Neural progenitor cell (in vitro differentiated cells): ENCODE results near the gene DAP.

ENCODE experiments used
- EZH2 ChIP-seq: fragments of 200-600 bp; sonication (generic); IDR thresholded peaks from 2 replicates; pipeline ENCODE4 v1.6.1; 2017; ENCODE audit warnings: antibody characterized with exemption, mild to moderate bottlenecking, moderate library complexity
- TF ChIP-seq, protein P1 (sequence below): fragments of 200-600 bp; sonication (generic); IDR thresholded peaks from 2 replicates; pipeline ENCODE4 v1.5.1; 2017; ENCODE audit warnings: antibody characterized with exemption, mild to moderate bottlenecking

DNA sequence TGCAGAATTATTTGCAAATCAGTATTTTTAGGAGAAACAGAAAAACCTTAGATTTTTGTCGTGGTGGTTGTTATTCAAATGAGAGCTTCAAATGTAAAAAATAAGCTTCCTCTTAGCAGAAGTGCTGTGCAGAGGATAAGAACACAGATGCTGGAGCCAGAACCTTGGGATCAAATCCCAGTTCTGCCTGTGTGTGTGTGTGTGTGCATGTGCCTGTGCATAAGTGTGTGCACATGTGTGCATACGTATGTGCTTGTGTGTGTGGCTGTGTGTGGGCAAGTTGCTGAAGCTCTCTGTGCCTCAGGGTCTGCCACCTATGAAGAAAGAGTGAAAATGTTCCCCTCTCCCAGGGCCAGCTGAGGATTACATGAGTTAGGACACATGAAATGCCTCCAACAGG lies 8.6 kb downstream of the DAP start:
- TF ChIP-seq, protein P1, sequence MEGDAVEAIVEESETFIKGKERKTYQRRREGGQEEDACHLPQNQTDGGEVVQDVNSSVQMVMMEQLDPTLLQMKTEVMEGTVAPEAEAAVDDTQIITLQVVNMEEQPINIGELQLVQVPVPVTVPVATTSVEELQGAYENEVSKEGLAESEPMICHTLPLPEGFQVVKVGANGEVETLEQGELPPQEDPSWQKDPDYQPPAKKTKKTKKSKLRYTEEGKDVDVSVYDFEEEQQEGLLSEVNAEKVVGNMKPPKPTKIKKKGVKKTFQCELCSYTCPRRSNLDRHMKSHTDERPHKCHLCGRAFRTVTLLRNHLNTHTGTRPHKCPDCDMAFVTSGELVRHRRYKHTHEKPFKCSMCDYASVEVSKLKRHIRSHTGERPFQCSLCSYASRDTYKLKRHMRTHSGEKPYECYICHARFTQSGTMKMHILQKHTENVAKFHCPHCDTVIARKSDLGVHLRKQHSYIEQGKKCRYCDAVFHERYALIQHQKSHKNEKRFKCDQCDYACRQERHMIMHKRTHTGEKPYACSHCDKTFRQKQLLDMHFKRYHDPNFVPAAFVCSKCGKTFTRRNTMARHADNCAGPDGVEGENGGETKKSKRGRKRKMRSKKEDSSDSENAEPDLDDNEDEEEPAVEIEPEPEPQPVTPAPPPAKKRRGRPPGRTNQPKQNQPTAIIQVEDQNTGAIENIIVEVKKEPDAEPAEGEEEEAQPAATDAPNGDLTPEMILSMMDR = no peak
- no peak for TF ChIP-seq EZH2
